Suprapubic skin (tissue), 4 donors: ENCODE results near the gene TBRG1. TPM values are rescaled to one million over a fixed set of nuclear protein-coding genes. Genes with fewer than 3 reads are reported as not detected.

Experiments
- DNase-seq, 2 donors: peaks; one replicate each; pipeline ENCODE4 v3.0.0-alpha.2; 2019; ENCODE audit warnings: low spot score in 2 of 2
- H3K27ac ChIP-seq: fragments of 200-600 bp; sonication (generic); one replicate; pipeline ENCODE4 v1.5.1; 2019
- H3K27me3 ChIP-seq: fragments of 200-600 bp; sonication (generic); one replicate; pipeline ENCODE4 v1.5.1; 2019
- H3K36me3 ChIP-seq: fragments of 200-600 bp; sonication (generic); one replicate; pipeline ENCODE4 v1.5.1; 2019
- H3K4me1 ChIP-seq: fragments of 200-600 bp; sonication (generic); one replicate; pipeline ENCODE4 v1.5.1; 2019
- H3K4me3 ChIP-seq: fragments of 200-600 bp; sonication (generic); one replicate; pipeline ENCODE4 v1.5.1; 2019; ENCODE audit warnings: mild to moderate bottlenecking
- H3K9me3 ChIP-seq: fragments of 200-600 bp; sonication (generic); one replicate; pipeline ENCODE4 v1.5.1; 2019
- EP300 ChIP-seq: sonication (generic); formaldehyde crosslinking; IDR thresholded peaks from one replicate; pipeline ENCODE4 v1.6.1; 2017; ENCODE audit warnings: antibody characterized with exemption
- POLR2A ChIP-seq, 2 donors: fragments of 450-650 bp; IDR thresholded peaks; one replicate each; pipeline ENCODE4 v1.6.1; 2017; ENCODE audit warnings: antibody characterized with exemption in 2 of 2, mild to moderate bottlenecking in 2 of 2, moderate library complexity in 2 of 2
- POLR2AphosphoS5 ChIP-seq, 3 donors: sonication (generic); formaldehyde crosslinking; IDR thresholded peaks; one replicate each; pipeline ENCODE4 v1.6.1; 2017; ENCODE audit warnings: antibody characterized with exemption in 3 of 3
- WGBS: methylation state at CpG from one replicate; pipeline ENCODE4 v1.1.5; 2018; 5-methylcytosine and 5-hydroxymethylcytosine counted together
- total RNA-seq, 4 donors: library from RNA; depleted of rRNA; stranded (reverse); fragments of >200 nt; gene quantifications; one replicate each; pipeline ENCODE4 v1.1.0, GENCODE V29; 2016
- TF ChIP-seq, protein P1 (sequence below), 2 donors: fragments of 200-600 bp in 1 of 2; fragments of 450-650 bp in 1 of 2; sonication (generic) in 1 of 2; IDR thresholded peaks; one replicate each; pipeline ENCODE4 v1.5.1; 2016 to 2019; ENCODE audit warnings: antibody characterized with exemption in 2 of 2, mild to moderate bottlenecking in 1 of 2, moderate library complexity in 1 of 2

The TBRG1 gene
- total RNA-seq, 4 donors from 2014 or later: 25.9 to 48.8 (median 32.8) TPM

GRCh38 chr11:124642628-124643027 is 20.0 kb downstream of the TBRG1 start:
- Histone ChIP-seq H3K4me3 (no peak overlapping the region), H3K36me3 (peaks cover 24% of the 10 kb centered on the region), H3K9me3 (no peaks in the 10 kb centered on the region), H3K4me1 (peaks cover 5% of the 10 kb centered on the region), H3K27ac (no peak overlapping the region), H3K27me3 (no peaks in the 10 kb centered on the region)
- no peak for DNase-seq
- 94% methylated on average over 3 of the region's 3 CpGs for WGBS
- TF ChIP-seq POLR2AphosphoS5 (IDR thresholded peaks at IDR 0.05): no peak
- no peak for TF ChIP-seq EP300

- Histone ChIP-seq H3K9me3 (no peaks in the 10 kb centered on the region), H3K4me1 (peaks cover 5% of the 10 kb centered on the region), H3K4me3 (no peak overlapping the region), H3K27ac (no peak overlapping the region), H3K27me3 (no peaks in the 10 kb centered on the region), H3K36me3 (peaks cover 23% of the 10 kb centered on the region)
- 88% methylated on average over 10 of the region's 10 CpGs for WGBS
- TF ChIP-seq, protein P1, sequence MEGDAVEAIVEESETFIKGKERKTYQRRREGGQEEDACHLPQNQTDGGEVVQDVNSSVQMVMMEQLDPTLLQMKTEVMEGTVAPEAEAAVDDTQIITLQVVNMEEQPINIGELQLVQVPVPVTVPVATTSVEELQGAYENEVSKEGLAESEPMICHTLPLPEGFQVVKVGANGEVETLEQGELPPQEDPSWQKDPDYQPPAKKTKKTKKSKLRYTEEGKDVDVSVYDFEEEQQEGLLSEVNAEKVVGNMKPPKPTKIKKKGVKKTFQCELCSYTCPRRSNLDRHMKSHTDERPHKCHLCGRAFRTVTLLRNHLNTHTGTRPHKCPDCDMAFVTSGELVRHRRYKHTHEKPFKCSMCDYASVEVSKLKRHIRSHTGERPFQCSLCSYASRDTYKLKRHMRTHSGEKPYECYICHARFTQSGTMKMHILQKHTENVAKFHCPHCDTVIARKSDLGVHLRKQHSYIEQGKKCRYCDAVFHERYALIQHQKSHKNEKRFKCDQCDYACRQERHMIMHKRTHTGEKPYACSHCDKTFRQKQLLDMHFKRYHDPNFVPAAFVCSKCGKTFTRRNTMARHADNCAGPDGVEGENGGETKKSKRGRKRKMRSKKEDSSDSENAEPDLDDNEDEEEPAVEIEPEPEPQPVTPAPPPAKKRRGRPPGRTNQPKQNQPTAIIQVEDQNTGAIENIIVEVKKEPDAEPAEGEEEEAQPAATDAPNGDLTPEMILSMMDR (IDR thresholded peaks at IDR 0.05): no peak
- TF ChIP-seq POLR2AphosphoS5 (IDR thresholded peaks at IDR 0.05) (no peak), POLR2A (IDR thresholded peaks at IDR 0.05) (no peak), EP300 (no peak)
- DNase-seq: no peak
These were observed 20.5 kb downstream of the TBRG1 start for GRCh38 chr11:124643042-124643604.

- WGBS: 37% methylated on average over 3 of the region's 3 CpGs
- TF ChIP-seq EP300 (no peak), POLR2A (IDR thresholded peaks at IDR 0.05) (no peak), POLR2AphosphoS5 (IDR thresholded peaks at IDR 0.05) (no peak)
- TF ChIP-seq, protein P1 (IDR thresholded peaks at IDR 0.05): no peak
- Histone ChIP-seq H3K27ac (no peak overlapping the region), H3K9me3 (no peaks in the 10 kb centered on the region), H3K27me3 (no peaks in the 10 kb centered on the region), H3K4me3 (no peak overlapping the region), H3K4me1 (peaks cover 5% of the 10 kb centered on the region), H3K36me3 (peaks cover 18% of the 10 kb centered on the region)
- no peak for DNase-seq
These were observed 21.2 kb downstream of the TBRG1 start for GRCh38 chr11:124643605-124644425.

DNA sequence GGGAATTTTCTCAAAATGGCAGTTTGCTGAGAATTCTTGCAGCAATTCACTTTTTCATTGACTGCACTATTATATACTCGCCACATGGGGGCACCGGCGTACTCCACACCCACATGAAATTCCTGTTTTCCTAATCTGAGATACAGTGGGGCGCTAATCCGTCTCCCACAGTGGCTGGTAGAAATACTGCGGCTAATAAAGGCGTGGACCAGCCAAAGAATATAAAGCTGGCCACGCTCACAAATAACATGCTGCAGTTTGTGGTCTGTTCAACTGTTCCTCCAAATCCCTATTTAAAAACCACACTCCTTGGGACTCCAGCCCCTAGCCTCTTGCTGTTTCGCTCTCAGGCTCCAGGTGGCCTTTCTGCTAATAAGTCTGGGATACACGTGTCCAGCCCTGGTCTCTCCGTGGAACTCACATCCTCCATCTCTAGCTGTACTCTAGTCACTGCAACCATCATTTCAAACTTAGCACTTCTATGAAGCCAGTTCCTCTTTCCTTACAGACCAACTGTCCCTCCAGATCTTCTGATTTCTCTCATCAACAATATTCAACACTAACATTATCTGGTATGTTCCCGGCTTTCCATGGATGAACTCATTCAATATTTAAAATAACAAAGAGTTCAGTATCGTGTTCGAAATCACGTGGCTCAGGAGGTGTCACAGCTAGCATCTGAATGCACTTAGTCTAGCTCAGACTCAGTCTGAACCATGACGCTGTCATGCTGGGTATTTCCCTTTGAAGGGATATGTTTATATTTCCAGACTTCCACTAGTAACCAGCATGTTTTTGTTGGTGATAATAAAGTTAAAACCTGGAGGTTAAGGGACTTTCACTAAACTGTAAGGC is 22.0 kb downstream of the TBRG1 start:
- Histone ChIP-seq H3K27me3 (no peaks in the 10 kb centered on the region), H3K4me3 (no peak overlapping the region), H3K27ac (no peak overlapping the region), H3K4me1 (peaks cover 5% of the 10 kb centered on the region), H3K36me3 (peaks cover 18% of the 10 kb centered on the region), H3K9me3 (no peaks in the 10 kb centered on the region)
- TF ChIP-seq, protein P1 (IDR thresholded peaks at IDR 0.05): peak; percentile 58 to 74
- no peak for TF ChIP-seq POLR2A (IDR thresholded peaks at IDR 0.05)
- WGBS: 22% methylated on average over 16 of the region's 16 CpGs
- DNase-seq: peak; percentile 62 to 82

- H3K36me3 ChIP-seq: peaks cover 20% of the 10 kb centered on the region
- WGBS: 89% methylated on average over 3 of the region's 3 CpGs
- DNase-seq: no peak
- H3K27ac ChIP-seq: no peak overlapping the region
- peaks cover 5% of the 10 kb centered on the region for H3K4me1 ChIP-seq
- H3K27me3 ChIP-seq: no peaks in the 10 kb centered on the region
- H3K9me3 ChIP-seq: no peaks in the 10 kb centered on the region
- no peak for TF ChIP-seq EP300
- TF ChIP-seq, protein P1 (IDR thresholded peaks at IDR 0.05): no peak
- TF ChIP-seq POLR2AphosphoS5 (IDR thresholded peaks at IDR 0.05): no peak
- no peak for TF ChIP-seq POLR2A (IDR thresholded peaks at IDR 0.05)
- no peak overlapping the region for H3K4me3 ChIP-seq
These were observed 23.5 kb downstream of the TBRG1 start for GRCh38 chr11:124646148-124646547.
